Neural cell (in vitro differentiated cells): Measurements from ENCODE around the gene SERTAD1. TPM values are rescaled to one million over a fixed set of nuclear protein-coding genes. Genes with fewer than 3 reads are reported as not detected.
"Not testable (repeated sequence)": the region's sequence is repeated elsewhere in the genome, so short reads cannot be mapped to it uniquely, and the experiment has no call there.

ENCODE experiments used
- H2AFZ ChIP-seq: fragments of 200-600, 300-800 bp; sonication (generic), shearing (Covaris generic); 2 replicates; pipeline ENCODE4 v1.6.0; 2014; ENCODE audit warnings: low read depth, mild to moderate bottlenecking, antibody characterized with exemption, low read length, moderate library complexity
- H3F3A ChIP-seq: fragments of 200-600 bp; shearing (Covaris generic); 2 replicates; pipeline ENCODE4 v1.6.1; 2016; ENCODE audit warnings: mild to moderate bottlenecking, moderate library complexity, mixed read lengths, antibody characterized with exemption, low read length; ENCODE audit not compliant: insufficient read depth, poor library complexity, severe bottlenecking
- H3K27ac ChIP-seq: fragments of 200-600, 300-800 bp; sonication (generic), shearing (Covaris generic); 2 replicates; pipeline ENCODE4 v1.5.1; 2014; ENCODE audit warnings: mild to moderate bottlenecking, low read length, moderate library complexity
- H3K27me3 ChIP-seq: fragments of 300-800, 200-600 bp; sonication (generic), shearing (Covaris generic); 2 replicates; pipeline ENCODE4 v1.6.0; 2014; ENCODE audit warnings: mild to moderate bottlenecking, low read depth, low read length, moderate library complexity; ENCODE audit not compliant: insufficient read depth
- H3K36me3 ChIP-seq: fragments of 300-800, 200-600 bp; sonication (generic), shearing (Covaris generic); 2 replicates; pipeline ENCODE4 v1.5.1; 2014; ENCODE audit warnings: mild to moderate bottlenecking, antibody characterized with exemption, low read length, moderate library complexity; ENCODE audit not compliant: insufficient read depth
- H3K4me2 ChIP-seq: fragments of 300-800, 200-600 bp; sonication (generic), shearing (Covaris generic); 2 replicates; pipeline ENCODE4 v1.6.0; 2014; ENCODE audit warnings: mild to moderate bottlenecking, low read length
- H3K4me3 ChIP-seq: fragments of 300-800, 200-600 bp; sonication (generic), shearing (Covaris generic); 2 replicates; pipeline ENCODE4 v1.5.1; 2014; ENCODE audit warnings: mild to moderate bottlenecking, low read length, moderate library complexity
- H3K79me2 ChIP-seq: fragments of 200-600 bp; shearing (Covaris generic); replicated peaks from 2 replicates; pipeline ENCODE4 v1.6.0; 2014; ENCODE audit warnings: mild to moderate bottlenecking, low read length, moderate library complexity; ENCODE audit not compliant: insufficient read depth
- H3K9ac ChIP-seq: fragments of 300-800, 200-600 bp; sonication (generic), shearing (Covaris generic); 2 replicates; pipeline ENCODE4 v1.6.1; 2016; ENCODE audit warnings: mild to moderate bottlenecking, low read length, mixed read lengths
- H3K9me2 ChIP-seq: fragments of 200-600 bp; shearing (Covaris generic); 2 replicates; pipeline ENCODE4 v1.6.1; 2016; ENCODE audit warnings: mild to moderate bottlenecking, low read length, mixed read lengths; ENCODE audit not compliant: insufficient read depth
- H3K9me3 ChIP-seq: fragments of 200-600, 300-800 bp; sonication (generic), shearing (Covaris generic); 2 replicates; pipeline ENCODE4 v1.6.1; 2016; ENCODE audit warnings: mild to moderate bottlenecking, mixed run types, low read length, moderate library complexity, mixed read lengths
- H4K20me1 ChIP-seq: fragments of 200-600 bp; shearing (Covaris generic); 2 replicates; pipeline ENCODE4 v1.6.1; 2016; ENCODE audit warnings: mild to moderate bottlenecking, mixed run types; ENCODE audit not compliant: insufficient read depth
- EP300 ChIP-seq: fragments of 450-650 bp; conservative IDR thresholded peaks from 2 replicates; pipeline ENCODE4 v1.6.1; 2014; ENCODE audit warnings: antibody characterized with exemption, mild to moderate bottlenecking, moderate library complexity; ENCODE audit not compliant: poor library complexity, severe bottlenecking
- EZH2 ChIP-seq: fragments of 200-600, 300-800 bp; shearing (Covaris generic), sonication (generic); IDR thresholded peaks from 2 replicates; pipeline ENCODE4 v1.6.1; 2014; ENCODE audit warnings: antibody characterized with exemption, low read length, borderline replicate concordance, mild to moderate bottlenecking; ENCODE audit not compliant: insufficient read depth, poor library complexity, severe bottlenecking
- MXI1 ChIP-seq: fragments of 450-650 bp; conservative IDR thresholded peaks from 2 replicates; pipeline ENCODE4 v1.6.1; 2014; ENCODE audit warnings: antibody characterized with exemption, mild to moderate bottlenecking; ENCODE audit not compliant: poor library complexity, severe bottlenecking
- POLR2AphosphoS5 ChIP-seq: IDR thresholded peaks from 2 replicates; pipeline ENCODE4 v1.6.1; 2012
- RAD21 ChIP-seq: fragments of 450-650 bp; conservative IDR thresholded peaks from 2 replicates; pipeline ENCODE4 v1.6.1; 2014; ENCODE audit warnings: antibody characterized with exemption, mild to moderate bottlenecking, moderate library complexity
- REST ChIP-seq: IDR thresholded peaks from 2 replicates; pipeline ENCODE4 v1.6.1; 2012; ENCODE audit warnings: borderline replicate concordance
- SMC3 ChIP-seq: fragments of 450-650 bp; conservative IDR thresholded peaks from 2 replicates; pipeline ENCODE4 v1.6.1; 2014; ENCODE audit warnings: antibody characterized with exemption, mild to moderate bottlenecking, moderate library complexity; ENCODE audit not compliant: poor library complexity
- TAF1 ChIP-seq: IDR thresholded peaks from 2 replicates; pipeline ENCODE4 v1.6.1; 2012; ENCODE audit warnings: low read depth
- polyA plus RNA-seq: library from polyadenylated mRNA; depleted of rRNA; stranded (reverse); fragments of >200 nt; gene quantifications from 2 replicates; pipeline ENCODE4 v1.2.3, GENCODE V29; 2014
- TF ChIP-seq, protein P1 (sequence below): fragments of 450-650 bp; IDR thresholded peaks from 2 replicates; pipeline ENCODE4 v1.5.1; 2014; ENCODE audit warnings: antibody characterized with exemption, mild to moderate bottlenecking, moderate library complexity; ENCODE audit not compliant: poor library complexity, severe bottlenecking

SERTAD1 gene
- polyA plus RNA-seq, 1 donor from 2014 or later = 3.3 TPM

GRCh38 chr19:40411125-40411842 lies 14.5 kb downstream of the SERTAD1 start:
- Histone ChIP-seq H3K4me2 (no peak overlapping the region), H3K9ac (no peak overlapping the region), H3F3A (no peaks in the 10 kb centered on the region), H3K9me3 (no peaks in the 10 kb centered on the region), H3K27me3 (no peaks in the 10 kb centered on the region), H4K20me1 (no peaks in the 10 kb centered on the region), H3K9me2 (no peaks in the 10 kb centered on the region), H2AFZ (no peak overlapping the region), H3K4me3 (no peak overlapping the region), H3K36me3 (no peaks in the 10 kb centered on the region), H3K79me2 (no peaks in the 10 kb centered on the region), H3K27ac (no peak overlapping the region)
- TF ChIP-seq MXI1 = no peak
- TF ChIP-seq SMC3 = no peak
- no peak for TF ChIP-seq TAF1
- TF ChIP-seq, protein P1, sequence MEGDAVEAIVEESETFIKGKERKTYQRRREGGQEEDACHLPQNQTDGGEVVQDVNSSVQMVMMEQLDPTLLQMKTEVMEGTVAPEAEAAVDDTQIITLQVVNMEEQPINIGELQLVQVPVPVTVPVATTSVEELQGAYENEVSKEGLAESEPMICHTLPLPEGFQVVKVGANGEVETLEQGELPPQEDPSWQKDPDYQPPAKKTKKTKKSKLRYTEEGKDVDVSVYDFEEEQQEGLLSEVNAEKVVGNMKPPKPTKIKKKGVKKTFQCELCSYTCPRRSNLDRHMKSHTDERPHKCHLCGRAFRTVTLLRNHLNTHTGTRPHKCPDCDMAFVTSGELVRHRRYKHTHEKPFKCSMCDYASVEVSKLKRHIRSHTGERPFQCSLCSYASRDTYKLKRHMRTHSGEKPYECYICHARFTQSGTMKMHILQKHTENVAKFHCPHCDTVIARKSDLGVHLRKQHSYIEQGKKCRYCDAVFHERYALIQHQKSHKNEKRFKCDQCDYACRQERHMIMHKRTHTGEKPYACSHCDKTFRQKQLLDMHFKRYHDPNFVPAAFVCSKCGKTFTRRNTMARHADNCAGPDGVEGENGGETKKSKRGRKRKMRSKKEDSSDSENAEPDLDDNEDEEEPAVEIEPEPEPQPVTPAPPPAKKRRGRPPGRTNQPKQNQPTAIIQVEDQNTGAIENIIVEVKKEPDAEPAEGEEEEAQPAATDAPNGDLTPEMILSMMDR = no peak
- TF ChIP-seq EZH2 = no peak
- no peak for TF ChIP-seq RAD21
- TF ChIP-seq REST = no peak
- no peak for TF ChIP-seq POLR2AphosphoS5
- TF ChIP-seq EP300 = no peak

GRCh38 chr19:40410030-40410389 lies 15.8 kb downstream of the SERTAD1 start:
- no peak for TF ChIP-seq RAD21
- TF ChIP-seq TAF1 = no peak
- TF ChIP-seq POLR2AphosphoS5 = no peak
- no peak for TF ChIP-seq EP300
- TF ChIP-seq, protein P1 = no peak
- TF ChIP-seq REST = no peak
- no peak for TF ChIP-seq SMC3
- no peak for TF ChIP-seq MXI1
- no peak for TF ChIP-seq EZH2
- H3K4me2 ChIP-seq = no peak overlapping the region

GRCh38 chr19:40408598-40408925 lies 17.2 kb downstream of the SERTAD1 start:
- H3K9ac ChIP-seq, H3F3A ChIP-seq, H3K36me3 ChIP-seq, H4K20me1 ChIP-seq, H3K9me3 ChIP-seq, H3K27ac ChIP-seq, H3K9me2 ChIP-seq, H3K4me2 ChIP-seq, H3K27me3 ChIP-seq, H3K79me2 ChIP-seq, H3K4me3 ChIP-seq, H2AFZ ChIP-seq: not testable (repeated sequence)

More at GRCh38 chr19:40410030-40410389, 15.8 kb downstream of the SERTAD1 start:
- no peaks in the 10 kb centered on the region for H3K9me2 ChIP-seq
- no peaks in the 10 kb centered on the region for H3K9me3 ChIP-seq
- H3K79me2 ChIP-seq = no peaks in the 10 kb centered on the region
- H4K20me1 ChIP-seq = no peaks in the 10 kb centered on the region
- no peak overlapping the region for H3K27ac ChIP-seq
- no peak overlapping the region for H3K4me3 ChIP-seq
- no peaks in the 10 kb centered on the region for H3K36me3 ChIP-seq
- H2AFZ ChIP-seq = no peak overlapping the region
- H3K9ac ChIP-seq = no peak overlapping the region
- no peaks in the 10 kb centered on the region for H3K27me3 ChIP-seq
- H3F3A ChIP-seq = no peaks in the 10 kb centered on the region
